GM21515 (cell line): ENCODE measurements around the gene NPFF.
A peak's percentile ranks its signal among the peaks of the same experiment; 100 is the strongest.
"Not testable (repeated sequence)": the region's sequence is repeated elsewhere in the genome, so short reads cannot be mapped to it uniquely, and the experiment has no call there.

ENCODE experiments used
- ATAC-seq: cut with Tn5 transposase; IDR thresholded peaks from one replicate; pipeline ENCODE4 v1.9.1; 2021; ENCODE audit not compliant: unreplicated experiment

NPFF gene

GRCh38 chr12:53497461-53497860 lies 9.8 kb downstream of the NPFF start:
- no peak for ATAC-seq

DNA sequence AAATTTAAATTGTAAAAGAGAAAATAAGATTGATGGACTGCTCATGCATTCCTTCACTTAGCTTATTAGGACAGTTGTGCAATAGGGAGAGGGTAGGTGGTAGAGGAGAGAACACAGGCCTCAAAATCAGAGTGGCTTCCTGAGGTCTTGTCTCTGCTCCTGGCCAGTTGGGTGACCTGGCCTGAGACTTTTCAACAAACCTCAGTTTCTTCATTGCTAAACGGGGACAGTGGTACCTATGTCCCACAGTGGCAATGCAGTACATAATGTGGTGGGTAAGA lies 10.6 kb downstream of the NPFF start:
- no peak for ATAC-seq

DNA sequence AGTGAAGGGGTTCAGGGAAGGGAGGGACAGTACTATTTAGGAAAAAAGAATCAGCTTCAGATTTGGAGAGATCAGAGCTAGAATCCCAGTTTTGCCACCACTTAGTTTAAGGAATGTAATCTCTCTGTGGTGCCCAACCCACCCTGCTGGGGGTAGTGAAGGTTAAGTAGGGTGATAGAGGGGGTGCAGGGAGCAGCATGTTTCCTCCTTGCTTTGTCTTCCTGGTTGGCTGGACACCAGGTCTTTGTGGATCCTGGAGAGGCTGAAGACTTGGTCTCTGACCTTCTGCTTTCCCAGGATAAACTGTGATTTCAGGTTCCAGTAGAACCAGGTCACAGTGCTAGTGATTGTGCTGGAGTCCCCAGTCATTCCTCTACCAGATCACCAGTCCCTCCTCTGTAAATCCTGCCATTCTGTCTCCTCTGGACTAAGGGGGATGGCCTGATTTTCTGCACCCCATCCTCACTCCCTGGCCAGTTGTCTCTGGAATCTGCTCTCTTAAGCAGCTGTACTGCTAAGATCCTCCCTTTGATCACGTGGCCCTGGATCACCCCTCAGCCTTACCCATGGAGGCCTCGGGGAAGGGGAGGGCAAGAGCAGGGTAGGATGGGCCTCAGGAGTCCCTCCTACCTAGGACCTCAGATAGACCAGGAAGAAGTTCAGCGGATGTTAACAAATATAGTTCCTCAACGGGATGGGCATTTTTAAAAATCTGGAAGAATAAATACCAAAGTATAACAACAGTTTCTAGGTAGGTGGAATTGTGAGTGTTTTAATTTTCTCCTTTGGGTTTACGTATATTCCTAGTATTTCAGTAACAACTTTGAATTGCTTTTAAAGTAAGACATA lies 11.2 kb downstream of the NPFF start:
- no peak for ATAC-seq

GRCh38 chr12:53493610-53494391 lies 13.5 kb downstream of the NPFF start:
- ATAC-seq = no peak

DNA sequence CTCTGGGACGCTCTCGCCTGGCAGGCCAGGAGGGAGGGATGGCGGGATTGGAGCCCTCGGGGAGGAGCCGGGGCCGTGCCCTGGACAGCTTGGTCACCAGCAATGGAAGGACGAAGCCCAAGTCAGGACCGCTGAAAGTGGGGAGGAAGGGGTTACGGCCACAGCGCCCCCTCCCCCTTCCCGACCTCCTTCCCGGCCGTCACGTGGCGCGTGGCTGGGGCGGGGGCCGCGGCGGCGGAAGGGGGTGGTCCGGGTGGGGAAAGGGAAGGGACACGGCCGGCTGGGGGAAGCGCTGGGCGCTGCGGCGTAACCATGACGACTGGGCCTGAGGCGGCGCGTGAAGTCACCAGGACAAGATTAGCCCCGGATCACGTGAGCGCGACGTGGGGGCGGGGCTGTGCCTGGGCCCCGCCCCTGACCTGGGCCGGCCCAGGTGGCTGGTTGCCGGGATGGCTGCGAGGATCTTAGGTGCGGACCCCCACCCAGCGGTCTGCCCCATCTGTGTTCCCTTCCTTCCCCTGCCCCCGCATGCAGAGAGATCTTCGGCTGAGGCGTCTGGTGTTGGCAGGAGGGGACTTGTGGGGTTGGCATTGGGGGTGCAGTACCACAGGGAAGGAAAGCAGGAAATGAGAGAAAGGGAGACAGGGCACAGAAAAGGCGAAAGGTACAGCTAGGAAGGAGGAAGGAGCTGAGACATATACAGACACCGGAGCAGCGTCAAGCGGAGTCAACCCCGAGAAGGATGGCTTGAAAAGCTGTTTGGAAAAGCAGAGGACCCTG lies 14.3 kb downstream of the NPFF start:
- ATAC-seq = peak; percentile 91

- no peak for ATAC-seq
Observed at GRCh38 chr12:53492188-53492587, 15.1 kb downstream of the NPFF start.

DNA sequence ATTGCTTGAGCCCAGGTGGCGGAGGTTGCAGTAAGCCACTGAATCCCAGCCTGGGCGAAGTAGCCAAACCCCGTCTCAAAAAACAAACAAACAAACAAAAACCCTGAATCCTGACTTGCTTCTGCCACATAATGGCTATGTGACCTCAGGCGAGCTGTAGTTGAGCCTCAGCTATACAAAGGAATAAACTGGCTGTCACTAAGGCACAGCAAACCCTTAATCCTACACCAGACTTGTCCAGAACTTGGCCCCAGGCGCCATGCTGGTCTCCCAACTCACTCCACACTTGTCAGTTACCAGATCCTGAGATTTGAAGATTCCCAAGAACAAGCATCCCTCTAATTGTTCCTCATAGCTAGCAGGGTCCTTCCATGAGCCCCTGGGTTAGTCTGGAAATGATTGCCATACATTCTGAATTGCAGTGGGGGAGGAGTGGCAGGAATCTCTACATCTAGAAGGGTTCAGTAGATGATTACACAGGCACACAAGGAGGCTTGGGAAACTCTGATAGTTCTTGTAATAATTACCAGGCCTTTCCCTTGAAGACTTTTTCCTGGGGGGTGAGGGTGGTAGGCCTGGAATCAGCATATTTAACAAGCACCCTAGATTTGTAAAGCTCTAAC lies 17.9 kb downstream of the NPFF start:
- no peak for ATAC-seq

GRCh38 chr12:53486736-53487487 lies 20.4 kb downstream of the NPFF start:
- ATAC-seq = no peak

DNA sequence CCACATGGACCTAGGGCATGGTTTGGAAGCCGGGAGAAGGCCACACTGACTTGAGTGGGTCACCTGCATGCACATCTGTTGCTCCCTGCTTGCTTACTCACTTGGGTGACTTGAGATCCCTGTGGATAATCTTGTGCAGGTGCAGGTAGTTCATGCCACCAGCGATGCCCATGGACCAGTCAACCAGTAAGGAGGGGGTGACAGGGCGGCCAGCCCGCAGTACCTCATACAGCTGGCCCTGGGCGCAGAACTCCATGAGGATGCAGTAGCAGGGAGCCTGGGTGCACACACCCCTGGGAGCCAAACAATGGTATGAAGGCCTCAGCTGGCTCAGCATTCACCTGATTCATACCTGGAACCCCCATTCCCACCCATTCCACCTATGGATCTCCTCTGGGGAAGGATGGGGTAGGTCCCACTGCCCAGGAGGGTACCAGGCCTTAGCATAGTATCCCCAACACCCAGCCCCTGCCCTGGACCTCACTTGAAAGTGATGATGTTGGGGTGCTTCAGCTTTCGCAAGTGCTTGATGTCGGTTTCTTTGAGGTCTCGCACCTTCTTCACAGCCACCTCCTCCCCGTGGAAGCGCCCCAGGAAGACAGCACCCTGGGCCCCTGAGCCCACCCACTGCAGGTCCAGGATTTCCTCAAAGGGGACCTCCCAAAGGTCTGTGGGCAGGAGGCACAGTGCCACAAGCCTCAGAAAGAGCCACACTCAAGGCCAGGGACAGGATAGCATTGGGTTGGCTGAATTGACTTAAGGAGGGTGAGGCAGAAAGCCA lies 21.1 kb downstream of the NPFF start:
- no peak for ATAC-seq

DNA sequence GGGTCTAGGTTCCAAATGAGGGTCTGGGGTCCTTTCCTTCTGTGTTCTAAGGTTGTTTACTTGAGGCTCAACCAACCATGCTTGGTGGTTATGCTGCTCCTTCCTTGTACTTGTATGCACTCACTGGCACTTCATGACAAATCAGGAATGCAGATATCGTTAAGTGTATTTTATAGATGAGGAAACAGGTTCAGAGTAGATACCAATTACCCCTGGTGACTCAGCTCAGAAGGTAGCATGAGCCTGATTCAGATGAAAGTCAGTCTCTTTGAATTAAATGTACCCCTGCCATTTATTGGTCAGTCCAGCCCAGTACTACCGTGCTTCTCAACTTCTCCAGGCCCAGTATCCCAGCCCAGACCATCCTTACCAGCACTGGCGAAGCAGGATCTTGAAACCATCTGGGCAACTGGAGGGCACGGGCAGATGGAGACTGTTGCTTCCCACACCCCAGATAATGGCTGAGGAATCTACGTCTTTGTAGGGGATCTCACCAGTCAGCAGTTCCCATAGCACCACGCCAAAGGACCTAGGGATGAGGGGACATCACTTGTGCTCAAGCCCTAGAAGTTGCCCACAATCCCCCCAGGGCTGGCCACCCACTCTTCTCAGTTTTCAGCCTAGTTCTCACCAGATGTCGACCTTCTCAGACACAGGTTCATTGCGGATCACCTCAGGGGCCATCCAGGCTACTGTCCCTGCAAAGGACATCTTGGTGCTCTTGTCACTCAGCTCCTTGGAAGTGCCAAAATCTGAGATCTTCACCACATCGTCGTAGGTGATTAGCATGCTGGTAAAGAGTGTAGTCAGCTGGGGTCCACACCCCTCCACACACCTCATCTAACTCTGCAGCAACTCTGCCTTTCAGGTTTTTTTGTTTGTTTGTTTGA lies 22.4 kb downstream of the NPFF start:
- ATAC-seq = no peak

- no peak for ATAC-seq
Observed at GRCh38 chr12:53483979-53484377, 23.3 kb downstream of the NPFF start.

DNA sequence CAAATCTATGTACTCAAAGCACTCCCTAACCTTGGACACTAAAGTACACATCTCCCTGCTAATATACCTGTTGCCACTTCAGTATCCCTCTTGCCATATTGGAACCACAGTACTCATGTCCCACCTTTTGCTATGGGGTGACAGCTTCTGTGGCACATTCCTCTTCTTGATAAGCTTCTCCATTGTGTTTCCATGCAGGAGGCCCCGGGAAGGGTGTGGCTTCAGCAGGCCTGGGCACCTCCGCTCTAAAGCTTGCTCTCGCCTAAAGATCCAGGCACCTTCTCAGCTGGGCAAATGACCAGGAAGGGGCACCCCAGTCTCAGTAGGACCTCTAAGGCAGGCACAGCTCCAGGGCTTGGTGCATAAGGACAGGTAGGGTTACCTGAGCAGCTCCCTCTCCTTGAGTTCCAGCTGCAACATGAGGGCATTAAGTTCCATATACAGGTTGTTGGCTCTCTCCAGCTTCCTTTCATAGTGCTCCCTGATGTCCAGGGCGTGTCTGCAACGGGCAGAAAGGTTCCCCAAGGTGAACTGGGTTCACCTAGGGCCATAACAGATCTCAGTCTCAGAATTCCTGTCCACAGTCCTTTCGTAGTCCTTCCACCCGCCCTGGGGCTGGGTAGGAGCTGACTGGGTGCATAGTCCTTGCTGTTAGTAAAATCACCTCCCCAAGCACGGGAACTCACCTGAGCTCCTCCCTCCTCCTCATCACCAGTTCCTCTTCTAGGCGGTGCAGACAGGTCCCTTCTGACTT lies 23.9 kb downstream of the NPFF start:
- no peak for ATAC-seq

- no peak for ATAC-seq
Observed at GRCh38 chr12:53482626-53483168, 24.6 kb downstream of the NPFF start.

DNA sequence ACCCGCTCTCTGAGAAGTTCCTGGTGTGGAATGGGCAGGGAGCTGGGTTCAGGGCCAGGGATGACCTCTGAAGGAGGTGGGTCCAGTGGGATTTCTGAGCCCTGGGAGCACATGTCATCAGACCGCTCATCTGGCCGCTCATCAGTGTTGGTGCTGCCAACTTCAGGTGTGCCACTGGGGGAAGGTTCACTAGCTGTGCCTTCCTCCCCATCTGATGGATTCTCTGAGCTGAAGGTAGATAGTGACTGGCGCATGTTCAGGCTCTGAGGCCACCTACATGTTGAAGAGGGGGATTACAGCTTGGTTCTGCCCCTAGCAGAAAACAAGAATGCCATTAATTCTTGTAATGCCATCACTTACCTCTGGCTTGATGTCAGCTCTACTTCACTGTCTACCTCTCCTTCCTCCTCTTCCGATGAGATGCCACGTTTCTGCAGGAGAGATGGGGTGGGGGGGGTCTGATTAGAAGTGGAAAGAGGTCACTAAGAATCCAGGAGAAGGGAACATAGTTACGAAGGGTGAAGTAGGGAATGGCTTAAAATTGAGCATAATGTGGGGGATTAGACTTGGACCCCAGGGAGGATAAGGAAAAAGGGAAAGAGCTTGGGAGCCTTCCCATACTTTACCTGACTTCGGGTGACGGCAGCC lies 25.2 kb downstream of the NPFF start:
- ATAC-seq = no peak

- ATAC-seq = not testable (repeated sequence)
Observed at GRCh38 chr12:53481458-53481857, 25.8 kb downstream of the NPFF start.

DNA sequence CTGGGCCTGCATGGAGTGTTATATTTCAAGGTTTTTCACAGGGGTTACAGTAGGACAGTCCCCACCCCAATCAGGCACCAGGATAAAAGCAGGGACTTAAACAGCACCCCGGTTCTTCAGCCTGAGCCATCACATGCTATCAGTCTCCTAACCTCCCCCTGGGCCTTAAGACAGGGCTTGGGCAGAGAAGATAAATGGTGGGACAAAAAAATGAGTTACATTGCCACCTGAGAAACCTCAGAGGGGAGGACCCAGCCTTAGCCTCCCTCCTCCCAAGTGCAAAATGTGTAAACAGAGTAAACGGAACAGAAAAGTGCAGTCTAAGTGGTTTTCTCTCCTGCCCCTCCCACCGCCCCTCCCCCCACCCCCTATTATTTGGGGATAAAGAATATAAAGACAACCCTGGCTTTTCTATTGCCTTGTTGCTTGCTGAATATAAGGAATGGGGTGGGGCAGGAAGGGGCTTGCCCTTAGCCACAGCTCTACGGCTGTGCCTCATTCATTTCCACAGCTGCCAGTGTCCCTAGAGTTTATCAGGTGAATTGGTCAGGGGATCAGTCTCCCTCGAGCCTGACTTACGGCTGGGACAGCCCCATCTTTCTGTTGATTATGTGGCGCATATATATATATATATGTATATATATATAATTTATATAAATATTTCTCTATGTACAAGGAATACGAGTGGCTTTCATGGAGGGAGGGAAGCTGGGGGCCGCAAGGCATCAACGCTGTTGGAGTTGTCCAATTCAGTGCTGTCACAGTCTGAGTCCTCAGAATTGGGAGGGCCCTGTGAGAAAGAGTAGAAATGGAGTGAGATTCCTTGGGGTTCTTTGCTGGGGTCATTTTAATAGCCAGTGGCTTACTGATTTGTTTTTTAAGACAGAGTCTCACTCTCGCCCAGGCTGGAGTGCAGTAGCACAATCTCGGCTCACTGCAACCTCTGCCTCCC lies 26.5 kb downstream of the NPFF start:
- ATAC-seq = no peak
